SKM-1 treated with dmso at 0.1 percent for 144 hours (cell line): Measurements from ENCODE around the gene LRRN2.
"Not testable (repeated sequence)": the region's sequence is repeated elsewhere in the genome, so short reads cannot be mapped to it uniquely, and the experiment has no call there.

Source experiments
- DNase-seq: peaks from one replicate; lab custom pipeline; 2025; ENCODE audit not compliant: unreplicated experiment; lab: John Stamatoyannopoulos, UW

Gene LRRN2

DNA sequence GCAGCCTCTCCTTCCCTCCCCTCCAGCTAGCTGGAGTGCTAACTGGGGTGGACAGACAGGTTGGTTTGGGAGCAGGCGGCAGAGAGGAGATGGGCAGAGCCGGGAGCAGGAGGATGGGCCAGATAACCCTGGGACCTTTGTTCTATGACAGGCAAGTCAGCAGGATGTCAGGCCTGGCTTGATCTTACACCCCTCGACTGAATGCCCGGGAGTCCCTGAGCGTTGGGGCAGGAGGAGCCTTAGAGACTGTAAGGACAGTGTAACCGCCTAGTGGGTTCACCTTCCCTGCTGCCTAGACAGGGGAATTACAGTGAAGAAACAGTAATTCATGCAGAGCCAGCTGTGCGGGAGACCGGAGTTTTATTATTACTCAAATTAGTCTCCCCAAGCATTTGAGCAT is 109.1 kb downstream of the LRRN2 start:
- no peak for DNase-seq

DNA sequence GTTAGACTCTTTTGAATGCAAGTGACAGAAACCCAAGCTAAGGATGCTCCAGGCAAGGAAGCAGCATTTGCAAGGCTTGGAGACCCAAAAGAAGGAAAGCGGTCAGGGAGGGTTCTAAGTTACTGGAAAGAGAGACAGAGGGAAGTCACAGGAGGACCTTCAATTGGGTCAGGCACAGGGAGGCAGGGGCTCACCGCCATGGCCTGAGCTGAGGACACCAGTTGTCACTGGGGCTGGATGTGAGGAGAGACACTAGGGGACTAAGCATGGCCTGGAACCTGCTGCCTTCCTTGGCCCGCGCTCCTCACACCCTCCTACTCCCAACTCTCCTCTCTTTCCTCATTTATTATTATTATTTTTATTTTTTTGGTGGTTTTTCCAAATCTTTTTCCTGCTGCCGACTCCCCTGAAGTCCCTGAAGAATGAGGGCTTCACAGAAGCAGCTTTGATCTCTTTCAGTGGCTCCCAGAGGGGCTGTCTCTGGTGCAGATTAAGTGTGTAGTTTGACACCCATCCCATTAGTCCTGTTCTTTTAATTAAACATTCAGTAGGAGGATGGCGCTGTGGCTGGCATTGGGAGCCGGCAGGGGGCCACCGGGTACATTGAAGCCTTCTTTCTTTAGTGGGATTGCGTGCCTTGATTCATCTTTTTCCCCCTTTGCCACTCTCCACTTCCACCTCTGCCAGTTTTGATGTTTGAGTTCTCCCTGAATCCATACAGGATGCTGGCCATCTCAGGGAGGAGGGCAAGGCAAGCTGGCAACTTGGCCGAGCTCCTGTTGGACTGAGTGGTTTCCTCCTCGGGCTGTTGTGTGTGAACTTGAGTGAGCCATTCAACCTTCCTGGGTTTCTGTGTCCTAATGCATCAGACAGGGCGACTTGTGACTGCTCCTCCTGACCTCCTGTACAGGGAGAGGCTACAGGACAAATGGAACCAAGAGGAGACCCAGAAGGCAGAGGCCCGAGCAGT is 110.0 kb downstream of the LRRN2 start:
- DNase-seq: no peak

- DNase-seq: no peak
Observed at GRCh38 chr1:204574865-204575163, 110.7 kb downstream of the LRRN2 start.

DNA sequence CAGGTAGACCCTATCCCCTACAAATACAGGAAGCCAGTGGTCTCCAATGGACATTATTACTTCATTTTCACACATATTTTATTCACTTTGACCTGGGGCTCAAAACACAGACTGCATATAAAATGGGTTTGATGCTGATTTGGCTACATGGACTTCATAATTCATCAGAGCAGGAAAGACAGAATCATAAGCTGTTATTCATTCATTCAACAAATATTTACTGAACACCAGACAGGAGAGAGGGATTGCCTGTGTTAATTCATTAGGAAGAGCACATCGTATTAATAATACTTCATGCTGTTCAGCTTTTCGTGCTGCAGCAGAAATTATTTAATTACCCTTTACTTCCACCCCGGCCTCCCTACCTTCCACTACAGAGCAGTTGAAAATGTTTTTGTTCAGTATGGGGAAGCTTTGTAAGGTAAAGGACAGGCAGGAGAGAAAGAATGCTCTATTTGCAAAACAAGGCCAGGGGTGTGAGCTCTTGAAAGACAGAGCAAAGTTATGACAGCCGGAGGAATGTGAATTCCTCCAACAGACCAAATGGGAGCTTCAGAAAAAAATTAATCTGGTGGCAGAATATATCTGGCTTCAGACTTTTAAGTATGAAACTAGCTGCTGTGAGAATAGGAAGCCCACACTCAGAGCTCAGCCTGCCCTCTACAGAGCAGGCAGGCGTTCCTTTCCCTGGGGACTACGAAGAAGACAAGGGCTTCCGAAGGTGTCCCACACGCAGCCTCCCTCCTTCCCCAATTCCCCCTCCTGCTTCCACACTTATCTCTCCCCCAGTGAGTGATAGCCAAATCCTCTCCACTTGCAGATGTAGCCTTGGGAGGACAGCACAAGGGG is 111.3 kb downstream of the LRRN2 start:
- no peak for DNase-seq

GRCh38 chr1:204572923-204573922 is 112.3 kb downstream of the LRRN2 start:
- no peak for DNase-seq

DNA sequence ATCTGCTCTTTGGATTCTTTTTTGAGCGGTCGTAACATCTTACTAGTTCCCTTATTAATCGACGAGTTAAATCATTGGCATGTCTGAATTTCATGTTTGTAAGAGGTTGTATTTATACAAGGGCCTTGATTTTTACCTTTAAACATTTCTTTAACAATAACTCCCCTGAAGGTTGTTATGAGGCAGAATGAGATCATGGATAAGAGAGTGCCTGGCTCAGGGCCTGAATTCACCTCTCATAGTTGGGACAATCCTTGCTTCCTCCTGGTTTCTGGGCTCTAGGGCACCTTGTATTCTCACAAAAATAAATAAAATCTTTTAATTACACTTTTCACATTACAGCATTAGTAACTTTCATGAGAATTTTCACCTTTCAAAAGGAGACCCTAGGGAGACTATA is 113.9 kb downstream of the LRRN2 start:
- DNase-seq: no peak

GRCh38 chr1:204571128-204571527 is 114.4 kb downstream of the LRRN2 start:
- DNase-seq: no peak

- DNase-seq: not testable (repeated sequence)
Observed at GRCh38 chr1:204570021-204570420, 115.5 kb downstream of the LRRN2 start.

- no peak for DNase-seq
Observed at GRCh38 chr1:204569478-204569877, 116.1 kb downstream of the LRRN2 start.

DNA sequence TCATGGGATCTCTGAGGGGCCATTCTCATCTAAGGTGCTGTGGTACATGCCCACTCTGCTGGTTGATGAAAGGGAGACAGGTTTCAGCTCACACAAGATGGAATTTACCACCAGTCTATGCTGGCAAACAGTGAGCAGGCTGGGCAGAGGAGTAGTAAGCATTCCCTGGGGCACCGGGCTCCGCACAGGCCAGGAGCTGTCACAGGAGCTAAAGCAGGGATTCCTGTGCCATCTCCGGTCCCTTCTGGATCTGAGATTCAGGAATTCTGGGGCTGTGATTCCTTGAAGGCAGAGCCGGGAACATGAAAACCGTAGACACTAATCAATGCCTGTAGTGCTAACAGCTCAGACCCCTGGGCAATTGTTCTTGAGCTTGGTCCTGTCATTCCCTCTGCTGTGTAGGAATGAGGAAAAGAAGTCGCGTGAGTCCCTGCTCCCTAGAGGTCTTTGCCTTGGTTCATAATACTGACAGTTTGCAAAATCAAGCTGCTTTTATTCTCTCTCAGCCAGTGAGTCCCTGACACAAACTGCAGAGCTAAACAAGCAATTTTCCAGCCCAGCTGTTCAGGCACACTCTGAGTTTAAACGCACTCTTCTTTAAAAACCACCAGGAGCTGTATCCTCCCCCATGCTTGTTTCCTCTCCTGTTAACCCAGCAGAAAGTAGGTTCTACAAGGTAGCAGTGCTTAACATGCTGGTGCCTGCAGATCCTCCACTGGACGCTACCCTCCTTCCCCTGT is 116.8 kb downstream of the LRRN2 start:
- DNase-seq: no peak
